ENCODE results near the gene CACNA1D. TPM values are rescaled to one million over a fixed set of nuclear protein-coding genes. Genes with fewer than 3 reads are reported as not detected.

Gene CACNA1D
- total RNA-seq, 4 donors from 2014 or later, result 0.75 to 2.5 (median 1.2) TPM

DNA sequence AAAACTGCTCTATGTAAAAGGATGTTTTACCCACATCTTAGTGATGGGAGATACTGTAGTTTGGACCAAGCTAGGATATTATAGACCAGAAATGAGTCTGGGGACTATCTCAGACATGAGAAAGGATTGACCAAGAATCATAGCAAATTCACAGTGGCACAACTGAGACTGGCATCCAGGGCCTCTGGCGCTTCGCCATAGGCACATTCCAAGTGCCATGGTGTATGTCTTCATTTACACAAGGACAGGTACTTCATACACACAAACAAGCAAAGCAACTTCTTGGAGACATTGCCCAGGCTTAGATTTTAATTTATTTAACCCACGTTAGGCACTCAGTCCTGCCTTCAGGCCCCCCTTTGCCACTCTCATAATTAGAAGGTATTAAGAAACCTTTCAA lies 28.9 kb downstream of the CACNA1D start:
- TF ChIP-seq EP300 (IDR thresholded peaks at IDR 0.05), result no peak
- no peak for TF ChIP-seq POLR2AphosphoS5 (IDR thresholded peaks at IDR 0.05)
- TF ChIP-seq, protein P1, sequence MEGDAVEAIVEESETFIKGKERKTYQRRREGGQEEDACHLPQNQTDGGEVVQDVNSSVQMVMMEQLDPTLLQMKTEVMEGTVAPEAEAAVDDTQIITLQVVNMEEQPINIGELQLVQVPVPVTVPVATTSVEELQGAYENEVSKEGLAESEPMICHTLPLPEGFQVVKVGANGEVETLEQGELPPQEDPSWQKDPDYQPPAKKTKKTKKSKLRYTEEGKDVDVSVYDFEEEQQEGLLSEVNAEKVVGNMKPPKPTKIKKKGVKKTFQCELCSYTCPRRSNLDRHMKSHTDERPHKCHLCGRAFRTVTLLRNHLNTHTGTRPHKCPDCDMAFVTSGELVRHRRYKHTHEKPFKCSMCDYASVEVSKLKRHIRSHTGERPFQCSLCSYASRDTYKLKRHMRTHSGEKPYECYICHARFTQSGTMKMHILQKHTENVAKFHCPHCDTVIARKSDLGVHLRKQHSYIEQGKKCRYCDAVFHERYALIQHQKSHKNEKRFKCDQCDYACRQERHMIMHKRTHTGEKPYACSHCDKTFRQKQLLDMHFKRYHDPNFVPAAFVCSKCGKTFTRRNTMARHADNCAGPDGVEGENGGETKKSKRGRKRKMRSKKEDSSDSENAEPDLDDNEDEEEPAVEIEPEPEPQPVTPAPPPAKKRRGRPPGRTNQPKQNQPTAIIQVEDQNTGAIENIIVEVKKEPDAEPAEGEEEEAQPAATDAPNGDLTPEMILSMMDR (IDR thresholded peaks at IDR 0.05), result no peak
- TF ChIP-seq POLR2A (IDR thresholded peaks at IDR 0.05; ENCODE audit: low read depth), result no peak
- intact Hi-C loops (cut with DNase I), result no loop called here
- peaks cover 0 to 48% (median 47%) of the 10 kb centered on the region in 4 donors for H3K4me1 ChIP-seq
- H3K36me3 ChIP-seq, result no peaks in the 10 kb centered on the region
- DNase-seq (ENCODE audit: extremely low spot score), result no peak
- H3K4me3 ChIP-seq, result no peak overlapping the region
- no peak overlapping the region for H3K27ac ChIP-seq (replicated peaks in 1 of 4)
- no peaks in the 10 kb centered on the region for H3K27me3 ChIP-seq
- H3K9me3 ChIP-seq, result no peaks in the 10 kb centered on the region
- WGBS, result 79% methylated on average over 3 of the region's 3 CpGs

DNA sequence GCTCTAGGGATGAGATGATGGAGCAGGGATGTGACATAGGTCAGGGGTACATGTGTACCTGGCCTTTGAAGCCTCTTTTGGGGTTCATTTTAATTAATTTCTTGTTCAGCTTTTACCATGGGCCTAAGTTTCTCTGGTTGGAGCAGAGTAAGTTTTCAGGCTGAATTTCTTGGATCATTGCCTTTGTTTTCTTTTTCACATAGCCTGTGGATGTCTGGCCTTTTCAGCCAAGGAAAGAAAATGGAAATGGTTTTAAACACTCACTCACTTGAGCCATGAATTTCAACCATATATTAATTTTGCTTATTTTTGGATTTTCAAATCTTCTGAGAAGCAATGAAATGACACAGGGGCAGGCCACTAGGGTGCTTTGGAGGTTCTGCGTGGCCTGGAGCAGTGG lies 30.2 kb downstream of the CACNA1D start:
- no peaks in the 10 kb centered on the region for H3K27me3 ChIP-seq
- H3K27ac ChIP-seq (replicated peaks in 1 of 4), result peak overlapping the region; percentile 61 to 70 (median 68)

DNA sequence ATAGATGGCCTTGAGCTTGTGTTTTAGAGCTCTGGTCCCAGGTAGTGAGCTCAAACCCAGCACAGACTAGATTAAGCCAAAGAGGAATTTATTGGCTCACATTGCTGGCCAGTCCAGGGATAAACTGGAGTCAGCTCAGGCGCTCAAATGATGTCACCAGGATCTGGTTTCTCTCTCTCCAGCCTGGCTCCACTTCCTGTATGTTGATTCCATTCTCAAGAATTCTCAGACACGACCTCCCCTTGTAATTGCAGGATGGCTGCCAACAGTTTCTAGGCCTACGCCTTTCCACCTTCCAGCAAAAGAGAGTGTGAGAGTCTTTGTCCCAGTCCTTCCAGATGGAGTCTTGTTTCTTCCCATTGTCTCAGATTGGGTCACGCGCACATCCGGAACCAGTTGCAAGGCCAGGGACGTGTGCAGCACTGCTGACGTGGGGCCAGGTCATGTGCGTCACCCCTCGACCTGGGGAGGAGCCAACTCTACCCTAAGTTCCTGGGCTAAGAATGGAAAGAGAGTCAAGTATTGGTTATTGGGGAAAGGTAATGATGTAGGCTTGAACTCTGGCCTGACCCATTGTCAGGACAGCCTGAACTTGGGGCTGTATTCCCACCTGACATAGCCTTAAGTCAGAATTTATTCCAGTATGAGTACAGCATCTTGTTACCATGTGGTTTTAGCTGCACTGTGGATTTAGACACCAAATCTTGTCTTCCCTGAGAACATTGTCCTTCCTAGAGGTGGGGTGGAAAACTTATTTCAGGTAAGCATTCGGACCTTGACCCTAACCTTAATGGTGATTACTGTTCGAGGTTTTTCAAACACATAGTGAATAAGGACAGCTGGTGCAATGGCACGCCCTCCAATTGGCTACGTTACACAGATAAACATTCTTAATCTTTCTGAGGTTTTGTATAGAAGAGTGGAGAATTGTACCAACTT lies 31.6 kb downstream of the CACNA1D start:
- Histone ChIP-seq H3K4me1 (peaks cover 0 to 38% (median 36%) of the 10 kb centered on the region in 4 donors), H3K36me3 (no peaks in the 10 kb centered on the region), H3K27ac (replicated peaks in 1 of 4) (peak overlapping the region; percentile 61 to 70 (median 68)), H3K9me3 (no peaks in the 10 kb centered on the region), H3K27me3 (no peaks in the 10 kb centered on the region), H3K4me3 (no peak overlapping the region)
- intact Hi-C loops (cut with DNase I), result no loop called here
- peak; percentile 20 to 34 for TF ChIP-seq POLR2AphosphoS5 (IDR thresholded peaks at IDR 0.05)
- TF ChIP-seq POLR2A (IDR thresholded peaks at IDR 0.05; ENCODE audit: low read depth), result no peak
- no peak for DNase-seq (ENCODE audit: extremely low spot score)
- 47% methylated on average over 14 of the region's 14 CpGs for WGBS

More for the DNA sequence above, 30.2 kb downstream of the CACNA1D start:
- Histone ChIP-seq H3K9me3 (no peaks in the 10 kb centered on the region), H3K4me1 (peaks cover 0 to 38% (median 36%) of the 10 kb centered on the region in 4 donors), H3K36me3 (no peaks in the 10 kb centered on the region), H3K4me3 (no peak overlapping the region)
- 21% methylated on average over 1 of the region's 1 CpG for WGBS
- TF ChIP-seq POLR2AphosphoS5 (IDR thresholded peaks at IDR 0.05) (no peak), POLR2A (IDR thresholded peaks at IDR 0.05; ENCODE audit: low read depth) (no peak), EP300 (IDR thresholded peaks at IDR 0.05) (no peak)
- TF ChIP-seq, protein P1 (IDR thresholded peaks at IDR 0.05), result no peak
- intact Hi-C loops (cut with DNase I), result no loop called here
- no peak for DNase-seq (ENCODE audit: extremely low spot score)

DNA sequence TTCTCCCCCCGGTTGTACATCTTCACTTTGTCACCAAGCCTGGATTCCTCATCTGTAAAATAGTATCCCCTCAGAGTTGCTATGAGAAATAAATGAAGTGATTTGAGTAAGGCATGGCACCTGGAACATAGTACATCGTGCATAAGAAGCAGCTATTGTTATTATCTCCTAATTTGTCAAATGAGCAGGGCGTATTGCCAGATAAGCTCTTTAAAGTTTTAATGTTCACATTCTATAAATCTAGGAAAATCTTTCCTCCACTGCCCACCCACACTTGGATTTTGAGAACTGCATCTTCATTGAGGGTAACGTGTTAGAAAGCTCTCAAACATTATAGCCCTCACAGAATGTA lies 32.3 kb downstream of the CACNA1D start:
- WGBS, result 45% methylated on average over 4 of the region's 4 CpGs
- Histone ChIP-seq H3K4me1 (peaks cover 0 to 38% (median 36%) of the 10 kb centered on the region in 4 donors), H3K4me3 (no peak overlapping the region), H3K36me3 (no peaks in the 10 kb centered on the region), H3K27me3 (no peaks in the 10 kb centered on the region), H3K9me3 (no peaks in the 10 kb centered on the region), H3K27ac (replicated peaks in 1 of 4) (peak overlapping the region in 2 of 4 donors; percentile 66 to 70)
- DNase-seq (ENCODE audit: extremely low spot score), result no peak
- TF ChIP-seq EP300 (IDR thresholded peaks at IDR 0.05), result no peak
- no peak for TF ChIP-seq POLR2AphosphoS5 (IDR thresholded peaks at IDR 0.05)
- TF ChIP-seq, protein P1 (IDR thresholded peaks at IDR 0.05), result no peak
- no peak for TF ChIP-seq POLR2A (IDR thresholded peaks at IDR 0.05; ENCODE audit: low read depth)
- intact Hi-C loops (cut with DNase I), result no loop called here

DNA sequence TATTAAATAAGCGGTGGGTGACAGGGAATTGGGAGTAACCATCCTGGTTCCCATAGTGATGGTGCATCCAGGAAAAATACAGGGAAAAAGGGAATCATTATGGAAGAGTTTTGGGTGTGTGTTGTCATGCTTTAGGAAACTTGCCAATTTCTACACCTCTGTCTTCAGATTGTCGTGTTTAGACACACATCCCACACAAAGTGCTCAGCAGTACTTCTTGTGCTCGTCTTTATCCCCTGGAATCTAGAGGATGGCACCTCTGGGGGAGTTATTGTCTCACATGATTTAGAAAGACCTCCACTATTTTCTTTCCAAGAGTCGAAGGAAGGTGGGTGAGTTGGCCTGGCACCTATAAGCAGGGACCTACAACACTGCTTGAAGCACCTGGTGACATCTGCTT lies 35.8 kb downstream of the CACNA1D start:
- 86% methylated on average over 4 of the region's 4 CpGs for WGBS
- Histone ChIP-seq H3K9me3 (no peaks in the 10 kb centered on the region), H3K4me1 (peaks cover 0 to 19% (median 15%) of the 10 kb centered on the region in 4 donors), H3K36me3 (no peaks in the 10 kb centered on the region), H3K4me3 (no peak overlapping the region), H3K27ac (replicated peaks in 1 of 4) (no peak overlapping the region), H3K27me3 (no peaks in the 10 kb centered on the region)
- TF ChIP-seq, protein P1 (IDR thresholded peaks at IDR 0.05), result no peak
- TF ChIP-seq POLR2AphosphoS5 (IDR thresholded peaks at IDR 0.05), result no peak
- no peak for TF ChIP-seq EP300 (IDR thresholded peaks at IDR 0.05)
- no peak for TF ChIP-seq POLR2A (IDR thresholded peaks at IDR 0.05; ENCODE audit: low read depth)
- intact Hi-C loops (cut with DNase I), result no loop called here
- no peak for DNase-seq (ENCODE audit: extremely low spot score)

All from esophagus muscularis mucosa (tissue), 4 donors.